Fibroblast of the aortic adventitia (primary cell): Measurements from ENCODE around the gene SNX5. TPM values are rescaled to one million over a fixed set of nuclear protein-coding genes. Genes with fewer than 3 reads are reported as not detected.

Experiments
- DNase-seq: peaks from one replicate; pipeline ENCODE4 v3.0.0-alpha.2; 2010; ENCODE audit warnings: low read depth
- H3K4me3 ChIP-seq: 2 replicates; pipeline ENCODE4 v1.5.1; 2011; ENCODE audit warnings: low read depth, mild to moderate bottlenecking, control low read depth, low read length, moderate library complexity
- total RNA-seq: library from RNA; depleted of rRNA; stranded (reverse); fragments of >200 nt; gene quantifications from 2 replicates; pipeline ENCODE4 v1.2.3, GENCODE V29; 2012; ENCODE audit warnings: low replicate concordance
- TF ChIP-seq, protein P1 (sequence below): IDR thresholded peaks from 2 replicates; pipeline ENCODE4 v1.5.1; 2011; ENCODE audit warnings: mild to moderate bottlenecking, low read length, control low read depth, inconsistent platforms; ENCODE audit not compliant: insufficient read depth

Gene SNX5
- total RNA-seq, 1 donor: 99.7 TPM

DNA sequence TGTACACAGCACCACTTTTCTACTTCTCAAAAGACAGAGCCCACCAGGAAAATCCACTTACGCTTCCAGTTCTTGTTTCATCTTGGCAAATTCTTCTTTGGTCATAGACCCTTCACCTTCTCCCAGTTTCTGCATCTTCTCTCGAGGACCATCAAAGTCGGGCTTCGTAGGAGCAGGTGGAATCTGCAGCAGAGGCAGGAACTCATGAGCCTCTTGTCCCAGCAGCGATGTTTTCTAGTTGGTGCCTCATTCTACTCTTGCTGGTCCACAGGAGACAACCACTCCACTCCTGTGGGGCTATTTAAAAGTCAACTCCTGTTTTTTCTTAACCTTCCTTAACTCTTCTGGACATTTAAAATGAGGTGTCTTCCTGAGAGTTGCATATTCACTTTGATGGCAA is 14.7 kb downstream of the SNX5 start:
- no peak for DNase-seq
- no peak overlapping the region for H3K4me3 ChIP-seq
- TF ChIP-seq, protein P1, sequence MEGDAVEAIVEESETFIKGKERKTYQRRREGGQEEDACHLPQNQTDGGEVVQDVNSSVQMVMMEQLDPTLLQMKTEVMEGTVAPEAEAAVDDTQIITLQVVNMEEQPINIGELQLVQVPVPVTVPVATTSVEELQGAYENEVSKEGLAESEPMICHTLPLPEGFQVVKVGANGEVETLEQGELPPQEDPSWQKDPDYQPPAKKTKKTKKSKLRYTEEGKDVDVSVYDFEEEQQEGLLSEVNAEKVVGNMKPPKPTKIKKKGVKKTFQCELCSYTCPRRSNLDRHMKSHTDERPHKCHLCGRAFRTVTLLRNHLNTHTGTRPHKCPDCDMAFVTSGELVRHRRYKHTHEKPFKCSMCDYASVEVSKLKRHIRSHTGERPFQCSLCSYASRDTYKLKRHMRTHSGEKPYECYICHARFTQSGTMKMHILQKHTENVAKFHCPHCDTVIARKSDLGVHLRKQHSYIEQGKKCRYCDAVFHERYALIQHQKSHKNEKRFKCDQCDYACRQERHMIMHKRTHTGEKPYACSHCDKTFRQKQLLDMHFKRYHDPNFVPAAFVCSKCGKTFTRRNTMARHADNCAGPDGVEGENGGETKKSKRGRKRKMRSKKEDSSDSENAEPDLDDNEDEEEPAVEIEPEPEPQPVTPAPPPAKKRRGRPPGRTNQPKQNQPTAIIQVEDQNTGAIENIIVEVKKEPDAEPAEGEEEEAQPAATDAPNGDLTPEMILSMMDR: no peak

DNA sequence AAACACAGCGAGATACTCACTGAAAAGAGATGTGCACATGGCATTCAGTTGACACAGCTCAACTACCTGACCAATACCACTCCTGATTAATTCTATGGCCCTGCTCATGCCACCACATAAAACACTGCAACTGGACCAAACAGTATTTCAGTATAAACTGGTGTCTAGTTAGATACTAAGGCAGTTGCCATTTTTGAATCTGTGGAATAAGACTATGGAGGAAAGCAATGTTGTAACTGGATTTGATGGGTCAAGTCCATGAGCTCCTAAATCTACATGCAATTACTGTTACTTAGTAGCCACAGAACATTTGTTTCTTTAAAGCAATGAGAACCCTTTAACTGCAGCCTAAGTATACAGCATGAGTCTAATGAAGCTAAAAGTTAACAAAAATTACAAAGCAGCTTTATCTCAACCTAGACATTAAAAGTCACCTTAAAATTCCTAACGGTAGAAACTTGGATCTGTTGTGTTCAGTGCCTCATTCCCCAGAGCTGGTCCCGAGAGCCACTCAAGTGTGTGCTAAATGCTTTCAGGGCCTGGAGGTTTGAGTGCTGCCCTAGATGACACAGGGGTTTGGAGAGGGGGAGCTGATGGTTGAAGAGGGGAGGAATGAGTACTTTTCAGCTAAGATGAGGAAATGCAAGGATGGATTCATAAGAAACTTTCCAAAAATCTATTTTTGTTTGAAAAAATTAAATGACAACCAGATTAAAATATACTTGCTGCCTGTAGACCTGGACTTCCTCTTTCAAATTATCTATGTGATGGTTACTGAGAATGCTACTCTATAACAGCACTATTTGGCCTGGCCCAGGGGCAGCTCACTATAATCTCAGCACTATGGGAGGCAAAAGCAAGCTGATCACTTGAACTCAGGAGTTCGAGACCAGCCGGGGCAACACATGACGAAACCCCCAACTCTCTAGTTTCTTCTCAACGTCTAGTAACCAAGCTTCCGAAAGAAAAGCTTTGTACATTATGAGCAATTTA is 15.6 kb downstream of the SNX5 start:
- H3K4me3 ChIP-seq: no peak overlapping the region
- TF ChIP-seq, protein P1: no peak
- DNase-seq: no peak

DNA sequence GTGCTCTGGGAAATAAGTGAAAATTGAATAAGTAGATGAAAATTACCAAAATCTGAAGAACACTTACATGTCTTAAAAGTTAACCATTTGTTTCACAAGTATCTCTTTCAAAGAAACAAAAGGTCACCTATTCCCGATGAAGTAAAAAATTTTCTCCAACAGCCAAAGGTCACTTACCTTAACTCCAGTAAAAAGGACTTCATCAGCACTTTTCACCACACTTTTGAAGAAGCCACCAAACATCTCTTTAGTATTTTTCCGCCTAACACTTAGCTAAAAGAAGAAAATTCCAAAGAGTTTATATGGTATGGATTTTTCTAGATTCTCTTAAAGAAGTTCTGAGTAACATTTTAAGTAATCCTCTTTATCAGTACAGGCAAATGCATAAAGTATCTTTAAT is 17.3 kb downstream of the SNX5 start:
- no peak for DNase-seq
- H3K4me3 ChIP-seq: no peak overlapping the region
- TF ChIP-seq, protein P1: no peak

DNA sequence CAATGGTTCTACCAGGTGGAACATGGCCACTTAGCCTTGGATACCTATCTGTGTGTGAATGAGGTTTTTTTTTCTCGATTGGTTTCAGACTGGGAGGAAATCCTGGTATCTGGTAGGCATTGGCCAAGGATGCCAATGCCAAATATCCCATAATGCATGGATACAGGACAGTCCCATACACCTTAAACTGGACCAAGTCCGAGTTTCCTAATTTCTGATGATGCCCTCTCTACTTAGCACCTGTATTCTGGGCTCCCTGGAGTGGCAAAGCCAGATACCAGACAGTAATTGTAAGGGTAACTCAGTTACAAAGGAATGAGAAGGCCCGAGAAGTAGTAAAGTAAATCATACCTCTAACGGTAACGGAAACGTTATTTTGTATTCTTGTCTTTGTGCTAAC is 17.9 kb downstream of the SNX5 start:
- no peak for DNase-seq
- TF ChIP-seq, protein P1: no peak
- H3K4me3 ChIP-seq: no peak overlapping the region

DNA sequence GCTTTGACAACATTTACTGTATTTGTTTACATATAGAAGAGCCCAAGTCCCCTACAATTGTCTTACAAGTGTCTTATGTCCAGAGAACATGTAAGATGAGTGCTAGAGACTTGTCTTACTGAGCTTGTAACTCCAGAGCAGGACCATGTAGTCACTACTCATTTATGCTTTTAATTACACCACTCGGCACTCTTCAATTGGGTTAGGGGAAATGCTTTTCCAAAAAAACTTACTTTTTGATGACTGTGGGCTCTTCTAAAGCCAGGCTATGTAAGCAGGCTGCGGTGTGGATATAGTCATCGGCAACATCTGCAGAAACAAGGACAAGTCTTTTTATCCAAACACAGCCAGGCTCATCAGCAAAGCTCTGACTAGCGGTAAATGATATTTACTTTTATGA is 18.7 kb downstream of the SNX5 start:
- TF ChIP-seq, protein P1: no peak
- H3K4me3 ChIP-seq: no peak overlapping the region
- no peak for DNase-seq

DNA sequence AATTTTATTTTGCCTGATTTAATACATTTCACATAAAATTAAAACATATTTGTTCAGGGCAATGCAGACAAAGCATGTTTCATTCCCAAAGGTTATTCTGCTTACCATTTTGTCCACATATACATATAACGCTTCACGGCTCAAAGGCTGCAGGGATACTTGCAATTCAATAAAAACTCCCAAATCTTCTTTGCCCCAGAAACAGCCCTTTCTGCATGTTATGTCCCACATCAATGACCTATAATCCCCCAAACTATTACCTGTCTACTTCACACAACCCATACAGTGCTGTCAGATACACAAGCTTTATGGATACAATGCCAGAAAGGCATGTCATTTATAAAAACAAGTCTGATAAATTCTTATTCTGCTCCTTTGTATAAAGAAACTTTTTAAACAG is 20.2 kb downstream of the SNX5 start:
- no peak for DNase-seq
- no peak overlapping the region for H3K4me3 ChIP-seq
- TF ChIP-seq, protein P1: no peak
